Neural crest cell (in vitro differentiated cells): Measurements from ENCODE around the gene HNRNPA1L2. TPM values are rescaled to one million over a fixed set of nuclear protein-coding genes. Genes with fewer than 3 reads are reported as not detected.

Experiments
- DNase-seq: peaks from one replicate; pipeline ENCODE4 v3.0.0; 2021; ENCODE audit warnings: low read depth, mixed read lengths, low spot score
- H3K27ac Mint-ChIP-seq: one replicate; pipeline ENCODE4 v1.8.0; 2021; ENCODE audit warnings: mild to moderate bottlenecking, mixed read lengths; ENCODE audit not compliant: unreplicated experiment
- H3K27me3 Mint-ChIP-seq: 2 replicates; pipeline ENCODE4 v1.8.0; 2021; ENCODE audit warnings: low read depth, mild to moderate bottlenecking, mixed read lengths
- H3K36me3 Mint-ChIP-seq: 2 replicates; pipeline ENCODE4 v1.8.0; 2021; ENCODE audit warnings: low read depth, mild to moderate bottlenecking, mixed read lengths
- H3K4me1 Mint-ChIP-seq: 2 replicates; pipeline ENCODE4 v1.8.0; 2021; ENCODE audit warnings: mixed read lengths
- H3K4me3 Mint-ChIP-seq: one replicate; pipeline ENCODE4 v1.8.0; 2021; ENCODE audit warnings: mild to moderate bottlenecking, mixed read lengths
- H3K9me3 Mint-ChIP-seq: 2 replicates; pipeline ENCODE4 v1.8.0; 2021; ENCODE audit warnings: mixed read lengths
- CTCF ChIP-seq: fragments of 200-600 bp; sonication (generic); conservative IDR thresholded peaks from 2 replicates; pipeline ENCODE4 v1.5.0; 2021; ENCODE audit warnings: antibody characterized with exemption, mild to moderate bottlenecking
- total RNA-seq: library from RNA; stranded (reverse); gene quantifications from 2 replicates; pipeline ENCODE4 v1.2.1, GENCODE V29; 2021

Gene HNRNPA1L2
- total RNA-seq, 1 donor from 2014 or later: 13.8 TPM

- H3K4me3 Mint-ChIP-seq: no peak overlapping the region
- no peaks in the 10 kb centered on the region for H3K9me3 Mint-ChIP-seq
- peaks cover 18% of the 10 kb centered on the region for H3K36me3 Mint-ChIP-seq
- no peak overlapping the region for H3K27ac Mint-ChIP-seq
- TF ChIP-seq CTCF: no peak
- no peak for DNase-seq
- H3K27me3 Mint-ChIP-seq: no peaks in the 10 kb centered on the region
- peaks cover 8% of the 10 kb centered on the region for H3K4me1 Mint-ChIP-seq
These were observed 4.7 kb downstream of the HNRNPA1L2 start for GRCh38 chr13:52646967-52647366.

GRCh38 chr13:52650731-52651130 lies 8.5 kb downstream of the HNRNPA1L2 start:
- peak overlapping the region; percentile 93 for H3K27ac Mint-ChIP-seq
- no peak for DNase-seq
- H3K36me3 Mint-ChIP-seq: peaks cover 18% of the 10 kb centered on the region
- no peaks in the 10 kb centered on the region for H3K27me3 Mint-ChIP-seq
- no peak overlapping the region for H3K4me3 Mint-ChIP-seq
- no peaks in the 10 kb centered on the region for H3K9me3 Mint-ChIP-seq
- H3K4me1 Mint-ChIP-seq: peaks cover 8% of the 10 kb centered on the region
- no peak for TF ChIP-seq CTCF

- no peaks in the 10 kb centered on the region for H3K9me3 Mint-ChIP-seq
- peak overlapping the region; percentile 89 for H3K27ac Mint-ChIP-seq
- H3K36me3 Mint-ChIP-seq: peaks cover 18% of the 10 kb centered on the region
- H3K4me1 Mint-ChIP-seq: peaks cover 8% of the 10 kb centered on the region
- no peak for DNase-seq
- no peak for TF ChIP-seq CTCF
- H3K27me3 Mint-ChIP-seq: no peaks in the 10 kb centered on the region
- no peak overlapping the region for H3K4me3 Mint-ChIP-seq
These were observed 9.6 kb downstream of the HNRNPA1L2 start for GRCh38 chr13:52651897-52652195.

GRCh38 chr13:52652196-52652979 lies 10.2 kb downstream of the HNRNPA1L2 start, which contains the start of gene SUGT1:
SUGT1 (plus strand) TSS chr13:52652836; CDS start chr13:52652921, 85 bp downstream.
- Mint-ChIP-seq H3K9me3 (no peaks in the 10 kb centered on the region), H3K27me3 (no peaks in the 10 kb centered on the region), H3K4me1 (peaks cover 8% of the 10 kb centered on the region), H3K27ac (peak within 1 kb of the TSS; percentile 89), H3K36me3 (peaks cover 18% of the 10 kb centered on the region), H3K4me3 (no peak within 1 kb of the TSS)
- DNase-seq: peak; percentile 92
- TF ChIP-seq CTCF: peak; percentile 76

GRCh38 chr13:52652980-52653303 lies 10.7 kb downstream of the HNRNPA1L2 start:
- H3K36me3 Mint-ChIP-seq: peaks cover 18% of the 10 kb centered on the region
- DNase-seq: no peak
- H3K9me3 Mint-ChIP-seq: no peaks in the 10 kb centered on the region
- no peaks in the 10 kb centered on the region for H3K27me3 Mint-ChIP-seq
- TF ChIP-seq CTCF: peak; percentile 17
- H3K4me1 Mint-ChIP-seq: peaks cover 8% of the 10 kb centered on the region
- no peak overlapping the region for H3K4me3 Mint-ChIP-seq
- H3K27ac Mint-ChIP-seq: no peak overlapping the region
